Measurements from ENCODE around the gene BRD3. TPM values are rescaled to one million over a fixed set of nuclear protein-coding genes. Genes with fewer than 3 reads are reported as not detected.

The BRD3 gene
- polyA plus RNA-seq, 1 donor from 2014 or later: 35.7 TPM

GRCh38 chr9:133982971-133983720, 84.7 kb downstream of the BRD3 start:
- H3K36me3 Mint-ChIP-seq: no peaks in the 10 kb centered on the region
- H3K4me3 Mint-ChIP-seq: peak overlapping the region in 3 of 4 donors; percentile 29 to 63 (median 57)

GRCh38 chr9:133981958-133982681, 85.7 kb downstream of the BRD3 start:
- Mint-ChIP-seq H3K27ac (peak overlapping the region in 2 of 3 donors; percentile 39 to 62), H3K36me3 (no peaks in the 10 kb centered on the region), H3K4me3 (peak overlapping the region in 1 of 4 donors; percentile 75), H3K4me1 (peaks cover 24 to 57% (median 41%) of the 10 kb centered on the region in 3 donors), H3K9me3 (no peaks in the 10 kb centered on the region), H3K27me3 (no peaks in the 10 kb centered on the region)

More at GRCh38 chr9:133982971-133983720, 84.7 kb downstream of the BRD3 start:
- Mint-ChIP-seq H3K4me1 (peaks cover 28 to 59% (median 42%) of the 10 kb centered on the region in 3 donors), H3K27ac (peak overlapping the region in 1 of 3 donors; percentile 93), H3K9me3 (no peaks in the 10 kb centered on the region), H3K27me3 (no peaks in the 10 kb centered on the region)

- H3K27ac Mint-ChIP-seq: peak overlapping the region in 1 of 3 donors; percentile 39
- no peaks in the 10 kb centered on the region for H3K9me3 Mint-ChIP-seq
- peak overlapping the region in 1 of 4 donors; percentile 75 for H3K4me3 Mint-ChIP-seq
- no peaks in the 10 kb centered on the region for H3K36me3 Mint-ChIP-seq
- H3K27me3 Mint-ChIP-seq: no peaks in the 10 kb centered on the region
- H3K4me1 Mint-ChIP-seq: peaks cover 22 to 53% (median 38%) of the 10 kb centered on the region in 3 donors
Observed at GRCh38 chr9:133981589-133981957, 86.3 kb downstream of the BRD3 start.

- peak overlapping the region; percentile 47 to 81 (median 68) for H3K4me3 Mint-ChIP-seq
- peaks cover 19 to 48% (median 36%) of the 10 kb centered on the region in 3 donors for H3K4me1 Mint-ChIP-seq
- H3K27ac Mint-ChIP-seq: peak overlapping the region; percentile 43 to 78 (median 69)
- H3K36me3 Mint-ChIP-seq: no peaks in the 10 kb centered on the region
- H3K9me3 Mint-ChIP-seq: no peaks in the 10 kb centered on the region
- no peaks in the 10 kb centered on the region for H3K27me3 Mint-ChIP-seq
Observed at GRCh38 chr9:133980864-133981588, 86.8 kb downstream of the BRD3 start.

Other genes starting within 250 kb of the BRD3 start
- gene VAV2, start 75.7 kb downstream of the BRD3 start, polyA plus RNA-seq: 28.7 TPM
- 26.5 TPM for gene BRD3OS, start 42.5 kb downstream of the BRD3 start, polyA plus RNA-seq
- 12.5 TPM for gene WDR5, start 68.1 kb upstream of the BRD3 start, polyA plus RNA-seq
- not detected for gene RNU6ATAC, start 96.5 kb upstream of the BRD3 start, polyA plus RNA-seq

Data from IgD-negative memory B cell (primary cell).